KOPT-K1 (cell line): ENCODE measurements around the gene CHRFAM7A.
"Not testable (repeated sequence)": the region's sequence is repeated elsewhere in the genome, so short reads cannot be mapped to it uniquely, and the experiment has no call there.

ENCODE experiments used
- H3K27ac ChIP-seq: fragments of 200-600 bp; sonication (generic); 2 replicates; pipeline ENCODE4 v1.5.1; 2016; ENCODE audit warnings: antibody characterized with exemption, mild to moderate bottlenecking, low read depth, low read length; ENCODE audit not compliant: poor library complexity, severe bottlenecking
- H3K36me3 ChIP-seq: fragments of 200-600 bp; sonication (generic); 2 replicates; pipeline ENCODE4 v1.5.1; 2017; ENCODE audit warnings: antibody characterized with exemption, mild to moderate bottlenecking, low read length, moderate library complexity; ENCODE audit not compliant: insufficient read depth
- H3K9me3 ChIP-seq: fragments of 200-600 bp; sonication (generic); 2 replicates; pipeline ENCODE4 v1.5.1; 2017; ENCODE audit warnings: antibody characterized with exemption, low read length, mild to moderate bottlenecking; ENCODE audit not compliant: insufficient read depth, poor library complexity, severe bottlenecking

The CHRFAM7A gene

GRCh38 chr15:30361404-30361803 lies 31.9 kb downstream of the CHRFAM7A start:
- H3K36me3 ChIP-seq, H3K9me3 ChIP-seq, H3K27ac ChIP-seq: not testable (repeated sequence)

- not testable (repeated sequence) for H3K27ac ChIP-seq, H3K9me3 ChIP-seq, H3K36me3 ChIP-seq
Measured at GRCh38 chr15:30360990-30361389, 32.4 kb downstream of the CHRFAM7A start.

GRCh38 chr15:30355043-30355442 lies 38.3 kb downstream of the CHRFAM7A start:
- not testable (repeated sequence) for H3K27ac ChIP-seq, H3K36me3 ChIP-seq, H3K9me3 ChIP-seq

GRCh38 chr15:30349803-30350202 lies 43.5 kb downstream of the CHRFAM7A start:
- H3K27ac ChIP-seq, H3K9me3 ChIP-seq, H3K36me3 ChIP-seq: not testable (repeated sequence)

GRCh38 chr15:30336584-30336983 lies 56.8 kb downstream of the CHRFAM7A start:
- H3K9me3 ChIP-seq, H3K27ac ChIP-seq, H3K36me3 ChIP-seq: not testable (repeated sequence)

- H3K27ac ChIP-seq, H3K9me3 ChIP-seq, H3K36me3 ChIP-seq: not testable (repeated sequence)
Measured at GRCh38 chr15:30334152-30334551, 59.2 kb downstream of the CHRFAM7A start.

GRCh38 chr15:30326145-30326544 lies 67.2 kb downstream of the CHRFAM7A start:
- H3K9me3 ChIP-seq, H3K36me3 ChIP-seq, H3K27ac ChIP-seq: not testable (repeated sequence)

GRCh38 chr15:30321063-30321462 lies 72.3 kb downstream of the CHRFAM7A start:
- H3K27ac ChIP-seq, H3K36me3 ChIP-seq, H3K9me3 ChIP-seq: not testable (repeated sequence)

GRCh38 chr15:30315704-30316103 lies 77.6 kb downstream of the CHRFAM7A start:
- not testable (repeated sequence) for H3K36me3 ChIP-seq, H3K9me3 ChIP-seq, H3K27ac ChIP-seq

- not testable (repeated sequence) for H3K36me3 ChIP-seq, H3K9me3 ChIP-seq, H3K27ac ChIP-seq
Measured at GRCh38 chr15:30310575-30310974, 82.8 kb downstream of the CHRFAM7A start.
